Mesenteric fat pad (tissue), 1 donor: ENCODE measurements around the gene VPS37B. TPM values are rescaled to one million over a fixed set of nuclear protein-coding genes. Genes with fewer than 3 reads are reported as not detected.
"Not testable (repeated sequence)": the region's sequence is repeated elsewhere in the genome, so short reads cannot be mapped to it uniquely, and the experiment has no call there.

Experiments
- DNase-seq: peaks from one replicate; pipeline ENCODE4 v3.0.0-alpha.2; 2020; ENCODE audit warnings: low spot score
- total RNA-seq: library from RNA; stranded (reverse); fragmentation: NEBNext Ultra II Directional; extraction: Animal tissue kit (Norgen Biotek cat#: 25700); gene quantifications from one replicate; pipeline ENCODE4 v1.2.1, GENCODE V29; 2021
- donor health status: DM: yes; HTN: yes; CAD: no.

The VPS37B gene
- total RNA-seq, 1 donor from 2014 or later: 27.5 TPM

- DNase-seq: no peak
Measured at GRCh38 chr12:122884091-122884826, 11.7 kb downstream of the VPS37B start.

- DNase-seq: no peak
Measured at GRCh38 chr12:122882908-122883558, 12.9 kb downstream of the VPS37B start.

- DNase-seq: no peak
Measured at GRCh38 chr12:122880668-122881067, 15.3 kb downstream of the VPS37B start.

GRCh38 chr12:122880155-122880667 lies 15.7 kb downstream of the VPS37B start:
- no peak for DNase-seq

- no peak for DNase-seq
Measured at GRCh38 chr12:122878780-122879612, 16.9 kb downstream of the VPS37B start.

GRCh38 chr12:122876731-122877130 lies 19.2 kb downstream of the VPS37B start:
- DNase-seq: no peak

GRCh38 chr12:122876281-122876680 lies 19.6 kb downstream of the VPS37B start:
- not testable (repeated sequence) for DNase-seq

GRCh38 chr12:122875590-122876220 lies 20.2 kb downstream of the VPS37B start:
- DNase-seq: no peak

GRCh38 chr12:122874081-122874480 lies 21.8 kb downstream of the VPS37B start:
- DNase-seq: no peak

GRCh38 chr12:122873540-122873939 lies 22.4 kb downstream of the VPS37B start:
- DNase-seq: no peak

- DNase-seq: no peak
Measured at GRCh38 chr12:122872815-122873361, 23.0 kb downstream of the VPS37B start.

GRCh38 chr12:122871851-122872780 lies 23.8 kb downstream of the VPS37B start:
- DNase-seq: no peak

- no peak for DNase-seq
Measured at GRCh38 chr12:122870867-122871664, 24.9 kb downstream of the VPS37B start.

- no peak for DNase-seq
Measured at GRCh38 chr12:122870163-122870842, 25.6 kb downstream of the VPS37B start.

GRCh38 chr12:122869207-122869973 lies 26.5 kb downstream of the VPS37B start:
- no peak for DNase-seq

- no peak for DNase-seq
Measured at GRCh38 chr12:122868471-122869177, 27.3 kb downstream of the VPS37B start.
